SK-N-SH treated with all-trans-retinoic acid at 6 μM for 48 hours (cell line): Measurements from ENCODE around the gene PKLR.

Experiments
- ESRRG ChIP-seq: fragments of 250-450 bp; sonication (Bioruptor Pico); IDR thresholded peaks from 2 replicates; pipeline ENCODE4 v1.6.1; 2021; ENCODE audit warnings: mild to moderate bottlenecking
- GLIS3 ChIP-seq: fragments of 250-450 bp; sonication (Bioruptor Pico); IDR thresholded peaks from 2 replicates; pipeline ENCODE4 v1.5.0; 2020; ENCODE audit warnings: mild to moderate bottlenecking, moderate library complexity
- ISL1 ChIP-seq: fragments of 250-450 bp; sonication (Bioruptor Pico); IDR thresholded peaks from 2 replicates; pipeline ENCODE4 v2.1.2; 2022; ENCODE audit warnings: mild to moderate bottlenecking, moderate library complexity
- PATZ1 ChIP-seq: fragments of 250-450 bp; sonication (Bioruptor Pico); IDR thresholded peaks from 2 replicates; pipeline ENCODE4 v1.8.0; 2020; ENCODE audit warnings: mild to moderate bottlenecking, moderate library complexity, borderline replicate concordance
- ZFP30 ChIP-seq: fragments of 450-650 bp; formaldehyde crosslinking; IDR thresholded peaks from 2 replicates; pipeline ENCODE4 v1.5.0; 2022; ENCODE audit warnings: mild to moderate bottlenecking, moderate library complexity

GRCh38 chr1:155242805-155243358 lies 58.4 kb downstream of the PKLR start:
- TF ChIP-seq ISL1 (CRISPR knock-in tag) = no peak
- no peak for TF ChIP-seq ESRRG
- no peak for TF ChIP-seq ZFP30 (CRISPR knock-in tag)
- TF ChIP-seq GLIS3 (CRISPR knock-in tag) = no peak
- no peak for TF ChIP-seq PATZ1
